Neural crest cell (in vitro differentiated cells): Measurements from ENCODE around the gene TREH. TPM values are rescaled to one million over a fixed set of nuclear protein-coding genes. Genes with fewer than 3 reads are reported as not detected.

ENCODE experiments used
- DNase-seq: peaks from one replicate; pipeline ENCODE4 v3.0.0; 2021; ENCODE audit warnings: low read depth, mixed read lengths, low spot score
- H3K27ac Mint-ChIP-seq: one replicate; pipeline ENCODE4 v1.8.0; 2021; ENCODE audit warnings: mild to moderate bottlenecking, mixed read lengths; ENCODE audit not compliant: unreplicated experiment
- H3K27me3 Mint-ChIP-seq: 2 replicates; pipeline ENCODE4 v1.8.0; 2021; ENCODE audit warnings: low read depth, mild to moderate bottlenecking, mixed read lengths
- H3K36me3 Mint-ChIP-seq: 2 replicates; pipeline ENCODE4 v1.8.0; 2021; ENCODE audit warnings: low read depth, mild to moderate bottlenecking, mixed read lengths
- H3K4me1 Mint-ChIP-seq: 2 replicates; pipeline ENCODE4 v1.8.0; 2021; ENCODE audit warnings: mixed read lengths
- H3K4me3 Mint-ChIP-seq: one replicate; pipeline ENCODE4 v1.8.0; 2021; ENCODE audit warnings: mild to moderate bottlenecking, mixed read lengths
- H3K9me3 Mint-ChIP-seq: 2 replicates; pipeline ENCODE4 v1.8.0; 2021; ENCODE audit warnings: mixed read lengths
- CTCF ChIP-seq: fragments of 200-600 bp; sonication (generic); conservative IDR thresholded peaks from 2 replicates; pipeline ENCODE4 v1.5.0; 2021; ENCODE audit warnings: antibody characterized with exemption, mild to moderate bottlenecking
- total RNA-seq: library from RNA; stranded (reverse); gene quantifications from 2 replicates; pipeline ENCODE4 v1.2.1, GENCODE V29; 2021

The TREH gene
- total RNA-seq, 1 donor from 2014 or later = not detected

- H3K4me3 Mint-ChIP-seq = no peak overlapping the region
- no peak overlapping the region for H3K27ac Mint-ChIP-seq
- no peak for DNase-seq
- H3K4me1 Mint-ChIP-seq = peaks cover 20% of the 10 kb centered on the region
- peaks cover 2% of the 10 kb centered on the region for H3K27me3 Mint-ChIP-seq
- no peaks in the 10 kb centered on the region for H3K36me3 Mint-ChIP-seq
- H3K9me3 Mint-ChIP-seq = no peaks in the 10 kb centered on the region
- no peak for TF ChIP-seq CTCF
Observed at GRCh38 chr11:118662401-118663271, 16.8 kb downstream of the TREH start.

GRCh38 chr11:118661425-118662301 is 17.8 kb downstream of the TREH start:
- H3K4me1 Mint-ChIP-seq = peaks cover 29% of the 10 kb centered on the region
- TF ChIP-seq CTCF = no peak
- H3K9me3 Mint-ChIP-seq = no peaks in the 10 kb centered on the region
- no peak for DNase-seq
- peaks cover 2% of the 10 kb centered on the region for H3K27me3 Mint-ChIP-seq
- H3K27ac Mint-ChIP-seq = peak overlapping the region; percentile 43
- H3K36me3 Mint-ChIP-seq = no peaks in the 10 kb centered on the region
- no peak overlapping the region for H3K4me3 Mint-ChIP-seq

- Mint-ChIP-seq H3K4me3 (no peak overlapping the region), H3K4me1 (peaks cover 35% of the 10 kb centered on the region), H3K27ac (no peak overlapping the region), H3K9me3 (no peaks in the 10 kb centered on the region), H3K27me3 (peaks cover 2% of the 10 kb centered on the region), H3K36me3 (no peaks in the 10 kb centered on the region)
- no peak for DNase-seq
- no peak for TF ChIP-seq CTCF
Observed at GRCh38 chr11:118660681-118661424, 18.6 kb downstream of the TREH start.

- Mint-ChIP-seq H3K27ac (no peak overlapping the region), H3K36me3 (no peaks in the 10 kb centered on the region)
- no peak for DNase-seq
Observed at GRCh38 chr11:118659953-118660680, 19.3 kb downstream of the TREH start.

More at GRCh38 chr11:118659953-118660680, 19.3 kb downstream of the TREH start:
- Mint-ChIP-seq H3K4me3 (no peak overlapping the region), H3K4me1 (peaks cover 35% of the 10 kb centered on the region), H3K9me3 (no peaks in the 10 kb centered on the region), H3K27me3 (peaks cover 2% of the 10 kb centered on the region)
- no peak for TF ChIP-seq CTCF
